ENCODE results near the gene INAFM1. TPM values are rescaled to one million over a fixed set of nuclear protein-coding genes. Genes with fewer than 3 reads are reported as not detected.

Gene INAFM1
- total RNA-seq, 2 donors from 2014 or later: 14.0 to 16.1 TPM

DNA sequence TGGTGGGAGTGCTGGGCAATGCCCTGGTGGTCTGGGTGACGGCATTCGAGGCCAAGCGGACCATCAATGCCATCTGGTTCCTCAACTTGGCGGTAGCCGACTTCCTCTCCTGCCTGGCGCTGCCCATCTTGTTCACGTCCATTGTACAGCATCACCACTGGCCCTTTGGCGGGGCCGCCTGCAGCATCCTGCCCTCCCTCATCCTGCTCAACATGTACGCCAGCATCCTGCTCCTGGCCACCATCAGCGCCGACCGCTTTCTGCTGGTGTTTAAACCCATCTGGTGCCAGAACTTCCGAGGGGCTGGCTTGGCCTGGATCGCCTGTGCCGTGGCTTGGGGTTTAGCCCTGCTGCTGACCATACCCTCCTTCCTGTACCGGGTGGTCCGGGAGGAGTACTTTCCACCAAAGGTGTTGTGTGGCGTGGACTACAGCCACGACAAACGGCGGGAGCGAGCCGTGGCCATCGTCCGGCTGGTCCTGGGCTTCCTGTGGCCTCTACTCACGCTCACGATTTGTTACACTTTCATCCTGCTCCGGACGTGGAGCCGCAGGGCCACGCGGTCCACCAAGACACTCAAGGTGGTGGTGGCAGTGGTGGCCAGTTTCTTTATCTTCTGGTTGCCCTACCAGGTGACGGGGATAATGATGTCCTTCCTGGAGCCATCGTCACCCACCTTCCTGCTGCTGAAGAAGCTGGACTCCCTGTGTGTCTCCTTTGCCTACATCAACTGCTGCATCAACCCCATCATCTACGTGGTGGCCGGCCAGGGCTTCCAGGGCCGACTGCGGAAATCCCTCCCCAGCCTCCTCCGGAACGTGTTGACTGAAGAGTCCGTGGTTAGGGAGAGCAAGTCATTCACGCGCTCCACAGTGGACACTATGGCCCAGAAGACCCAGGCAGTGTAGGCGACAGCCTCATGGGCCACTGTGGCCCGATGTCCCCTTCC lies 45.5 kb downstream of the INAFM1 start:
- no peak overlapping the region for H3K27ac Mint-ChIP-seq
- peaks cover 11 to 13% of the 10 kb centered on the region in 2 donors for H3K4me1 Mint-ChIP-seq (ENCODE audit: low read depth in 2 of 2)
- no peaks in the 10 kb centered on the region for H3K36me3 Mint-ChIP-seq
- H3K9me3 Mint-ChIP-seq: no peaks in the 10 kb centered on the region
- ATAC-seq: no peak
- no peak overlapping the region for H3K4me3 Mint-ChIP-seq
- peaks cover 20 to 23% of the 10 kb centered on the region in 2 donors for H3K27me3 Mint-ChIP-seq
- no peak for DNase-seq (ENCODE audit: low spot score)

DNA sequence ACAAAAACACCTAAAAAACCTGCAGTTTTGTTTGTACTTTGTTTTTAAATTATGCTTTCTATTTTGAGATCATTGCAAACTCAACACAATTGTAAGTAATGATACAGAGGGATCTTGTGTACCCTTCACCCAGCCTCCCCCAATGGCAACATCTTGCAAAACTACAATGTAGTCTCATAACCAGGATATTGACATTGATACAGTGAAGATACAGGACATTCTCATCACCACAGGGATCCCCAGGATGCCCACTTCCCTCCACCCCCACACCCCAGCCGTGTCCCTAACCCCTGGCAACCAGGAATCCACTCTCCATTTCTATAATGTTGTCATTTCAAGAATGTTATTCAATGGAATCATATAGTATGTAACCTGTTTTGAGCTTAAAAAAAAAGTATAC lies 46.9 kb downstream of the INAFM1 start:
- ATAC-seq (no peak), DNase-seq (ENCODE audit: low spot score) (no peak)
- H3K27me3 Mint-ChIP-seq: peaks cover 7 to 20% of the 10 kb centered on the region in 2 donors
- H3K36me3 Mint-ChIP-seq: no peaks in the 10 kb centered on the region
- H3K27ac Mint-ChIP-seq: no peak overlapping the region
- H3K9me3 Mint-ChIP-seq: no peaks in the 10 kb centered on the region
- H3K4me1 Mint-ChIP-seq (ENCODE audit: low read depth in 2 of 2): peaks cover 0 to 4% of the 10 kb centered on the region in 2 donors
- H3K4me3 Mint-ChIP-seq: no peak overlapping the region

DNA sequence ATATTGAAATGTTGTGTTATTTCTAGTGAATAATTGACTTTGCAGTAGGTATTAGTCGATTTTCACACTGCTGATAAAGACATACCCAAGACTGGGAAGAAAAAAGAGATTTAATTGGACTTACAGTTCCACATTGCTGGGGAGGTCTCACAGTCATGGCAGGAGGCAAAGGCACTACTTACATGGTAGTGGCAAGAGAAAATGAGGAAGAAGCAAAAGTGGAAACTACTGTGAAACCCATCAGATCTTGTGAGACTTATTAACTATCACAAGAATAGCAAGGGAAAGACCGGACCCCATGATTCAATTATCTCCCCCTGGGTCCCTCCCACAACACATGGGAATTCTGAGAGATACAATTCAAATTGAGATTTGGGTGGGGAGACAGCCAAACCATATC lies 47.4 kb downstream of the INAFM1 start:
- Mint-ChIP-seq H3K4me3 (no peak overlapping the region), H3K36me3 (no peaks in the 10 kb centered on the region), H3K27me3 (peaks cover 7 to 20% of the 10 kb centered on the region in 2 donors), H3K9me3 (no peaks in the 10 kb centered on the region), H3K4me1 (ENCODE audit: low read depth in 2 of 2) (peaks cover 0 to 4% of the 10 kb centered on the region in 2 donors), H3K27ac (no peak overlapping the region)
- no peak for ATAC-seq
- DNase-seq (ENCODE audit: low spot score): no peak

DNA sequence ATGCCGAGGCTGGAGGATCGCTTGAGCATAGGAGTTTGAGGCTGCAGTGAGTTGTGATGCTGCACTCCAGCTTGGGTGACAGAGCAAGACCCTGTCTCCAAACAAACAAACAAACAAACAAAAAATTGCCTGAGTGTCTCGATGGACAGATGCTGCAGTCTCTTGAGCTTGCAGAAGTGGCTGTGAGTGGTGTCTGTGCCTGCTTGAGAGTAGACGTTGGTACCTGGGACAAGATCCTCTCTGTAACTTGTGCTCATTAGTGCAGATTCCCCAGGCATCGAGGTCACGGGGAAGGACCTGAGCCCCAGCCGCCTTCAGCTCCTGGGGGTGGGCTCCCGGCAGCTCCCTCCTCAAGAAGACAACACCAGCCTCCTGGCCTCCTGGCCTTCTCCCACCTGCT lies 48.7 kb downstream of the INAFM1 start:
- peaks cover 0 to 4% of the 10 kb centered on the region in 2 donors for H3K4me1 Mint-ChIP-seq (ENCODE audit: low read depth in 2 of 2)
- H3K36me3 Mint-ChIP-seq: no peaks in the 10 kb centered on the region
- H3K4me3 Mint-ChIP-seq: no peak overlapping the region
- H3K27me3 Mint-ChIP-seq: peaks cover 7 to 22% of the 10 kb centered on the region in 2 donors
- H3K27ac Mint-ChIP-seq: no peak overlapping the region
- H3K9me3 Mint-ChIP-seq: no peaks in the 10 kb centered on the region
- DNase-seq (ENCODE audit: low spot score): no peak
- ATAC-seq: no peak

DNA sequence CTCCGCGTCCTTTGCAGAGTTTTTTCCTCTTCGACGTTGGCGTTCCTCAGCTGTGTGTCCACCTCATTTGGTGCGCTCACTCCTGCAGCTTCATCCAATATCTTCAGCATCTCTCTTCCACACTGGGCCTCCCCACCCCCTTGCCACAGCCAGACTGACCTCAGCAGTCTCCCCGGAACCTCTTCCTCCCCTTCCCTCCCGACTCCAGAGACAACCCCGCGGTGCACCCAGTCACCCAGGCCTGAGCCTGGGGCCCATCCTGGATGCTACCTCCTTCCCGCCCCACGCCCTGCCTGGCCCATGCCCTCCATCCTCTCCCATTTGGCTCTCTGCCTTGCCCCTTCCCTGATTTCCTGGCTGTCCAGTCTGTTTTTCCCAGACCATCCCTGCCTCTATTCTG lies 49.2 kb downstream of the INAFM1 start:
- H3K4me3 Mint-ChIP-seq: no peak overlapping the region
- no peaks in the 10 kb centered on the region for H3K36me3 Mint-ChIP-seq
- DNase-seq (ENCODE audit: low spot score) (no peak), ATAC-seq (no peak)
- H3K9me3 Mint-ChIP-seq: no peaks in the 10 kb centered on the region
- peaks cover 0 to 4% of the 10 kb centered on the region in 2 donors for H3K4me1 Mint-ChIP-seq (ENCODE audit: low read depth in 2 of 2)
- H3K27ac Mint-ChIP-seq: no peak overlapping the region
- H3K27me3 Mint-ChIP-seq: peaks cover 7 to 22% of the 10 kb centered on the region in 2 donors

DNA sequence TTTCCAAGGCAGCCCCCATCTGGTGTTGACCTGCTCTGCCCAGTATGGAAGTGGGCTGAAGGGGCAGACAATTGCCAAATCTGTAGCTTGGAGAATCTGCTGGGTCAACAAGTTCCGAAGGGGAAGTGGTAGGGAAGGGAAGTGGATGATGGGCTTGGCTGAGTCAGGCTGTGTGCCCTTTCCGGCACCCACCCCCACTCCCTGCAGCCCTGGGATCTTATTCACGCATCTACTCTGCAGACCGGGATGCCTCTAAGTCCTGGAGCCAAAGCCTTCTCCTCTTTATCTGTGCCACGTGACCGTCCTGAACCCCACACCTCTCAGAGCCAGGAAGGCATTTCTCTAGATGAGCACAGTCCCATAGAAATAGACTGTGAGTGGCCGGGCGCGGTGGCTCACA lies 49.8 kb downstream of the INAFM1 start:
- ATAC-seq (no peak), DNase-seq (ENCODE audit: low spot score) (no peak)
- peaks cover 0 to 4% of the 10 kb centered on the region in 2 donors for H3K4me1 Mint-ChIP-seq (ENCODE audit: low read depth in 2 of 2)
- no peaks in the 10 kb centered on the region for H3K36me3 Mint-ChIP-seq
- no peak overlapping the region for H3K4me3 Mint-ChIP-seq
- H3K9me3 Mint-ChIP-seq: no peaks in the 10 kb centered on the region
- peaks cover 7 to 22% of the 10 kb centered on the region in 2 donors for H3K27me3 Mint-ChIP-seq
- no peak overlapping the region for H3K27ac Mint-ChIP-seq

Other genes starting within 250 kb of the INAFM1 start
- 10 to 100 TPM; 35.0 to 62.7 TPM for gene TMEM160, start 226.3 kb upstream of the INAFM1 start, total RNA-seq
- 100 to 1,000 TPM; 150 to 169 TPM for gene ZC3H4, start 161.1 kb upstream of the INAFM1 start, total RNA-seq
- 100 to 1,000 TPM in 1 of 2 donors, 10 to 100 TPM in 1; 95.6 to 158 TPM for gene SAE1, start 144.1 kb upstream of the INAFM1 start, total RNA-seq
- 1 to 10 TPM; 4.8 to 9.7 TPM for gene BBC3, start 43.7 kb upstream of the INAFM1 start, total RNA-seq
- 10 to 100 TPM; 42.8 to 58.4 TPM for gene CCDC9, start 18.4 kb upstream of the INAFM1 start, total RNA-seq
- 1 to 10 TPM; 1.3 to 7.6 TPM for gene C5AR1, start 35.0 kb downstream of the INAFM1 start, total RNA-seq
- gene C5AR2, start 57.3 kb downstream of the INAFM1 start, total RNA-seq: 1 to 10 TPM in 1 of 2 donors, under 1 TPM in 1; 0.19 to 2.6 TPM
- 10 to 100 TPM; 17.7 to 43.9 TPM for gene DHX34, start 74.4 kb downstream of the INAFM1 start, total RNA-seq
- gene MEIS3, start 144.6 kb downstream of the INAFM1 start, total RNA-seq: not detected
- not detected for gene SLC8A2, start 197.0 kb downstream of the INAFM1 start, total RNA-seq
- 10 to 100 TPM in 1 of 2 donors, 1 to 10 TPM in 1; 4.9 to 11.4 TPM for gene KPTN, start 209.3 kb downstream of the INAFM1 start, total RNA-seq
- gene NAPA, start 240.2 kb downstream of the INAFM1 start, total RNA-seq: 10 to 100 TPM; 69.9 to 78.8 TPM

All from natural killer cell treated with Interleukin-12 subunit alpha and Interleukin-12 subunit beta and Interleukin-15 and Interleukin-18, amount 100 ng/mL, for 72 hours (primary cell).